Measurements from ENCODE around the gene PF4V1.

Gene PF4V1

DNA sequence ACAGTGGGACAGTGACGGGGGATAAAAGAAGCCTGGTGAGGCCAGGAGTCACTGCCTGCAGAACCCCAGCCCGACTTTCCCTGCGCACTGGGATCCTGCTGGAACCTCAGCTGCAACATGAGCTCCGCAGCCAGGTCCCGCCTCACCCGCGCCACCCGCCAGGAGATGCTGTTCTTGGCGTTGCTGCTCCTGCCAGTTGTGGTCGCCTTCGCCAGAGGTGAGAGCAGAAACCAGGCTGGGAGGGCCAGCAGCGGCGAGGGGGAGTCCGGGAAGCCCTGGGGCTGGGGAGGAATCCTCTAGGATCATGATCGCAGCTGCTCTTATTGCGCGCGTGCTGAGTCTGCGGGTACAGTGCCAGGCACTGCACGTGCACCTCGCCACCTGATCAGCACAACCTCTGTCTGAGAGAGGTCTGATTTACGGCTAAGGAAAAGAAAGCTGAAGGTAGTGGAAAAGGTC is at the start of gene PF4V1:
Gene PF4V1, plus strand, starts transcription at position 51 of the 459 bp plus-strand sequence. Its CDS starts 67 bp downstream, at position 118.
- no peak for DNase-seq

DNA sequence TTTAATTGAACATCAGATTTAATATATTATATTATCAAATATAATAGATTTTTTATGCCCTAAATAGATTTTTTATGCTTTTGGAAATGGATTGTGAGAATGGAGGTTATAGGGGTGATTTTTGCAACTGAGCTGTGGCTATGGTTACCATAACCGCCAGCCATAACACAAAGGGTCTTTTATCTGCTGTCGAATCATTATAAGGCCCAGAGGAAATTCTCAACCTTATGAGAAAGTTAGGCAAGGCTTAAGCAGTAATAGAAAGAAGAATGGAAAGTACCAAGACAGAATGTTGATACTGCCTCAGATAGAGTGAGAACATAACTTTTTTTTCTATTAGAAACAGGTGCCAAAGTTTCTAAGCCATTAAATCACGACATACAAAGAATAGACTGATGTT is 42.9 kb upstream of the PF4V1 start:
- DNase-seq = no peak

DNA sequence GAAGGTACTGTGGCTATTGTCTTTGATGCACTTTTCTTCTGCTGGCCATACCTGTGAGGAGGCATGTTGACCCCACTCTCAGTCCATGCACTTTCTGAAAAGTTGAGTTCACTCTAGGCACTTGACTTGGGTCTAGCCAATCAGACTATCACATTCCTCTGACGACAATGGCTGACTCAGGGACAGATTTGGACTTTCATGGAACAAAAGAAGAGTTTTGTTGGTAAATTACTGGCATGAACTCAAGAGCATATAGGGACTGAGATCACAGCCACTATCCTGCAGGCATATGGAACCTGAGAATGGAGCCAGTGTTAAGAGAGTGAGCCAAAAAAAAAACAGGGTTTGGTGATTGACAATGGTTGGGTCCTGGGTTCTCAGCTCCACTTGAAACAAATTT is 41.3 kb upstream of the PF4V1 start:
- no peak for DNase-seq

GRCh38 chr4:73814679-73815078 is 38.4 kb upstream of the PF4V1 start:
- no peak for DNase-seq

DNA sequence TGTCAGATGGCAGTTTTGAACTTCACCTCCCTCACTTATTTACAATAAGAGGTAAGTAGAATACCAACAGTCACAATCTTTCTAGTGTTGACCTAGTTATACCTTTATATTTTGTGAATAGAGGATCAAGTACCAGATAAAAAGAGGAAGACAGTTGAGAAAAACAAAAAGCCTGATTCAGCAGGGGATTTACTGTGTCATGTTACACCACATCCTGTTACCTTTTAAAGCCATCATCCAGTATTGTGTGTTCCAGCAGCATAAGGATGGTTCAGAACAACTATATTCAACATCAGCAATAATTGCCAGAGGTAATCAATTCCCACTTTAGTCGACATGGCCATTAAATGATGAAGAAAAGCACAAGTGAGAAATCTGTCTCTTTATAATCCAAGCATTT is 38.0 kb upstream of the PF4V1 start:
- DNase-seq = no peak

DNA sequence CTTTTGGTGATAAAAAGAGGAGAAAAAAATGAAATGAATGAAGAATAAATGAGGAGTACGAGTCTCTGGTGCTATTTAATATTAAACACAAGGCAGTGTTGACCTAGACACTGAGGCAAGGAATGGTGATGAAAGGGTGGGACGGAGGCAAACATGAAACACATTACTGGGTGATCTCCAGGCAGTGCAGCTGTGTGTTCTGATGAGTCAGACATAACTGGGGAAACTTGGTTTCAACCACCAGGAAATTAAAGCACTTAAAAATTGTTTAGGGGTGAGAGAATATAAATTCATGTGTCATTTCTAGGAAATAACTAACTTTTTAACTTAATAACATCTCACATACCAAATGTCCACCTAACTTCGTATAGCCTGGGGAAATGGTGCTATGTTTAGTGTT is 36.3 kb upstream of the PF4V1 start:
- DNase-seq = no peak

GRCh38 chr4:73817341-73817740 is 35.8 kb upstream of the PF4V1 start:
- no peak for DNase-seq

- no peak for DNase-seq
These were observed 31.8 kb upstream of the PF4V1 start for GRCh38 chr4:73821325-73821724.

DNA sequence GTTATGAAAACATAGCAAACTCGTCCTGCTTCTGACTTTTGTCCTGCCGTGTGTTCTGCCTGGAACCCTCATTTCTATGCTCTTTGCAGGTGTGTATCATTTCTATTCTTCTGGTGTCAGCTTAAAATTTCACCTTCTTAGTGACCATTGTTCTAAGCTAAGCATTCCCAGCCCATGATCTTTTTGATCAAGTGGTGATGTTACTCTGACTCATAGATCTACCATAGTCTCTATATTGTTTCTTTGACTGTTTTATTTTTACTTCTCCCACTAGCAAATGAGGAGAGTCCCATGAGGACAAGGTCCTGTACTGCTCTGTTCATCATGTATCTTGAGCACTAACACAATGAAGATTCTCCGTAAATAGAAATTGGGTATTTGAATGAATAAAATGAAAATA is 30.7 kb upstream of the PF4V1 start:
- no peak for DNase-seq

GRCh38 chr4:73822812-73823504 is 30.1 kb upstream of the PF4V1 start:
- no peak for DNase-seq

DNA sequence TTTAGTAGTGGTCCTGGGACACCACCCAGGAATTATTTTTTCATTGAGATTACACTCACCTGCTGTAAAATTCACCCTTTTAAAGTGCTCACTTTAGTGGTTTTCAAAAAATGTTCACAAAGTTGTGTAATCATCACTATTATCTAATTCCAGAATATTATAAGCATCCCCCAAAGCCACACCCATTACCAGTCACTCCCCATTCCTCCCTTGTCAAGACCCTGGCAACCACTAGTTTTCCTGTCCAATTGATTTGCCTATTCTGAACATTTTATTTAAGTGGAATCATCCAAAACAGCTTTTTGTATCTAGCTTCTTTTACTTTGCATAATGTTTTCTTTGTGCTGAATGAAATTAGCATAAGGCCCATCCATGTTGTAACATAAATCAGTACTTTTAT is 29.3 kb upstream of the PF4V1 start:
- no peak for DNase-seq

DNA sequence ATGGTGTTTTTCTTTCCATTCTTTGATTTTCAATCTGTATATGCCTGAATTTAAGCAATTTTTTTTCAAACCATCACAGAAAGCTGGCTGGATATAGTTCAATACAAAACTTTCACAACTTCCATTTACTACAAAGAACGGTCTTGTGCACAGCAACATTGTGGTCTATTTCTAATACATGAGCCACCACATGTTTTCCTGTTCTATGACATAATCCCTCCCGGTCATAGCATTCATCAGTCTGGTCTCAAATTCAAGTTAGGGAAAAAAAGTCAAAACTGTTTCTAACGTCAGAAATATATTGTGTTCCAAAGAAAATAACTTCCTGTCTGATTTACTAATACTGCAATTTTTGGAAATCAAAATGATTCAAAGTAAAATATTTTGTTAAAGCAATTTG is 24.1 kb upstream of the PF4V1 start:
- no peak for DNase-seq

GRCh38 chr4:73831569-73831968 is 21.5 kb upstream of the PF4V1 start:
- no peak for DNase-seq

DNA sequence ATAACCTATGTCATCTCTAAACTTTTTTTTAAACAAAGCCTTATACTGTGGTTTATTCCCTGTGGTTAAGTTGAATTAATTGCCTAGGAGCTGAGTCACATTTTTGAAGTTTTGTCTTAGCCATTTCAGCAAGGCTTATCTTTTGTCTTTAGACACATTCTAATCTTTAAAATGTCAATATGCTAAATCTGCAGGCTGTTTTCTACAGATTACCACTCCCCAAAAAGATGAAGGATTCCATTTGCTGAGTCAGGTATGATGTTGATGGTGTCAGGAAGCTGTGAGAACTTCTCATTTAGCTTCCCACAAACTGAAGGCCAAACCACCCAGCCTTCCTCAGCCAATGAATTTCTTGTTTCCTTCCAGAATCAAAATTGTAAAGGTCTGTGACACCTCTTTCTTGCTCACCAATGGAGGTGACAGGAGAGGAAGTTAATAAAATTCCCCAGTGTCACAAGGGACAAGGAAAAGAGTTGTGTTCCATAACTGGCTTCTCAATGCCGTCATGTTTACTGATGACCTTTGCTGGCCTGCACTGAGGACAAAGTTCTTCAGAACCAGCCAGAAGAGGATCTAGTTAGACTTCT is 20.4 kb upstream of the PF4V1 start:
- no peak for DNase-seq

DNA sequence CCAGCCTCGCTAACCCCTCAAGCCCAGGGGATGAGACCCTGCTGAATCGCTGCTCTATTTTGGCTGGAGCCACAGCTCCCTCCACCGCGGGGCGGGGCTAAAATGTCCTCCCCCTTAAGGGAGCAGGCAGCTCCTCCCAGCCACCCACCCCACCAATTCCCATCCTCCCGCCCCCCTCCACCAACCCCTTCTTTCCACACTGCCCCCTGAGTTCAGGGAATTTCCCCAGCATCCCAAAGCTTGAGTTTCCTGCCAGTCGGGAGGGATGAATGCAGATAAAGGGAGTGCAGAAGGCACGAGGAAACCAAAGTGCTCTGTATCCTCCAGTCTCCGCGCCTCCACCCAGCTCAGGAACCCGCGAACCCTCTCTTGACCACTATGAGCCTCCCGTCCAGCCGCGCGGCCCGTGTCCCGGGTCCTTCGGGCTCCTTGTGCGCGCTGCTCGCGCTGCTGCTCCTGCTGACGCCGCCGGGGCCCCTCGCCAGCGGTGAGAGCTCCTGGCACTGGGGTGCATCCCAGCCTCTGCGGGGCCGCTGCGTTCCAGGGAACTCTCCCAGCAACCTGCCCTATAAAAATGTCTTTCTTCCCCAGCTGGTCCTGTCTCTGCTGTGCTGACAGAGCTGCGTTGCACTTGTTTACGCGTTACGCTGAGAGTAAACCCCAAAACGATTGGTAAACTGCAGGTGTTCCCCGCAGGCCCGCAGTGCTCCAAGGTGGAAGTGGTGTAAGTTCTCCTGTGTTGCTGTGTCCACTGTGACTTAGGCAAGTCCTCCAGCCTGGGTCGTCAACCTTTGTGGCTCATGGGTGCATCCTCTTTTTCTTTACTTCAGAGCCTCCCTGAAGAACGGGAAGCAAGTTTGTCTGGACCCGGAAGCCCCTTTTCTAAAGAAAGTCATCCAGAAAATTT is 16.5 kb upstream of the PF4V1 start, which contains the start of gene CXCL6:
Gene CXCL6, plus strand, starts transcription at position 306 of the 907 bp plus-strand sequence. Its CDS starts 73 bp downstream, at position 379.
- DNase-seq = no peak

GRCh38 chr4:73839071-73839470 is 14.0 kb upstream of the PF4V1 start:
- DNase-seq = no peak

- no peak for DNase-seq
These were observed 13.4 kb upstream of the PF4V1 start for GRCh38 chr4:73839715-73840114.

- no peak for DNase-seq
These were observed 11.7 kb upstream of the PF4V1 start for GRCh38 chr4:73841243-73841925.

- DNase-seq = no peak
These were observed 10.4 kb upstream of the PF4V1 start for GRCh38 chr4:73842696-73843095.

GRCh38 chr4:73843369-73843768 is 9.7 kb upstream of the PF4V1 start:
- DNase-seq = no peak

DNA sequence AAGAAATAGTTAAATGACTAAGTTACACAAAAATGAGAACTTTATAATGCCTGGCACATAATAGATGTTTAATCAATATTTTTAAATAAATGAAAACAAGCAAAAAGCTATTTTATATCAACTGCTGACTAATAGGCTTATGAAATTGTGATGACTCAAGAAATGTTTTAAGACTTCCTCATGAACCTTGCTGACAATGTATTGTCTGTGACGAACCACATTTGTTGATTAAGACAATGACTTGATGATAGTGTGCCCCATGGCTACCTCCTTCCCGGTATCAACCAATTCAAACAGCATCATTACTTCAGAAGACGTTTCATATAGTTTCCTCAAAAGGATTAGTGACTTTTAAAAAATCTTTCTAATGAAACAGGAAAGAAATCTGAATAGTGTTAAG is 8.8 kb upstream of the PF4V1 start:
- no peak for DNase-seq

DNA sequence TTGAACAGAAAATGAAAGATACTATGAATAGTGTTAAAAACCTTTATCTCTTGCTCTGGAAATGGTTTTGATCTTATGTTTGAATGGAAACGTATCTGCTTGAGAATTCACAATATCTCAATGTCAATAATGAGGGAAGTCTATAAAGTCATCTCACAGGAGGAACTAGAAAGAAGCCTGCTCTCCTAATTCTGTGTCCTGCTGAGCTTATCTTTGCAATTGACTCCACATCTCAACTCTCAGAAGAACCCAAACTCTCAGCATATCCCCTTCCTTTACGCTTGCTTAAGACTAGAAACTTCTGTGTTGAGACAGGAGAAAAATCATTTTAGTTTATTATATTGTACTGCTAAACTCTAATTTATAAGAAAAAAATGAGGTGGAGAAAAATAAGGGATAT is 8.3 kb upstream of the PF4V1 start:
- DNase-seq = no peak

Measured in activated T-cell treated with anti-CD3 and anti-CD28 coated beads, Interleukin-2, amount 50 U/mL, for 48 hours (primary cell).